Hepatocyte (in vitro differentiated cells): Measurements from ENCODE around the gene GMDS.

Experiments
- CTCF ChIP-seq: fragments of 200-600 bp; sonication (generic); IDR thresholded peaks from 2 replicates; pipeline ENCODE4 v1.5.1; 2016; ENCODE audit warnings: antibody characterized with exemption, mild to moderate bottlenecking; ENCODE audit not compliant: poor library complexity
- EZH2 ChIP-seq: fragments of 200-600 bp; sonication (generic); IDR thresholded peaks from 2 replicates; pipeline ENCODE4 v1.6.1; 2016; ENCODE audit warnings: antibody characterized with exemption, mild to moderate bottlenecking, borderline replicate concordance

GRCh38 chr6:2102966-2103365, 142.4 kb downstream of the GMDS start:
- no peak for TF ChIP-seq EZH2
- no peak for TF ChIP-seq CTCF
